LNCAP (cell line): Measurements from ENCODE around the gene CCDC149.

Source experiments
- CTCF ChIP-seq: fragments of 450-650 bp; IDR thresholded peaks from 2 replicates; pipeline ENCODE4 v1.5.1; 2017; ENCODE audit warnings: mild to moderate bottlenecking

CCDC149 gene

GRCh38 chr4:24865401-24865800 is 47.4 kb downstream of the CCDC149 start:
- no peak for TF ChIP-seq CTCF

- TF ChIP-seq CTCF, result no peak
Observed at GRCh38 chr4:24863799-24864198, 49.0 kb downstream of the CCDC149 start.

GRCh38 chr4:24862073-24862751 is 50.6 kb downstream of the CCDC149 start:
- no peak for TF ChIP-seq CTCF

- no peak for TF ChIP-seq CTCF
Observed at GRCh38 chr4:24858550-24858949, 54.3 kb downstream of the CCDC149 start.

- no peak for TF ChIP-seq CTCF
Observed at GRCh38 chr4:24858026-24858425, 54.8 kb downstream of the CCDC149 start.

GRCh38 chr4:24856586-24856985 is 56.3 kb downstream of the CCDC149 start:
- no peak for TF ChIP-seq CTCF

GRCh38 chr4:24855741-24856140 is 57.1 kb downstream of the CCDC149 start:
- no peak for TF ChIP-seq CTCF

GRCh38 chr4:24853142-24853541 is 59.7 kb downstream of the CCDC149 start:
- no peak for TF ChIP-seq CTCF
